ENCODE measurements around the gene NKAP. TPM values are rescaled to one million over a fixed set of nuclear protein-coding genes. Genes with fewer than 3 reads are reported as not detected.

NKAP gene
- total and polyA plus RNA-seq, 2 of the 13 experiments (the other 11 are each of a cell fraction or from before 2014, with no cell fraction given), result 3.6 to 6.1 TPM

DNA sequence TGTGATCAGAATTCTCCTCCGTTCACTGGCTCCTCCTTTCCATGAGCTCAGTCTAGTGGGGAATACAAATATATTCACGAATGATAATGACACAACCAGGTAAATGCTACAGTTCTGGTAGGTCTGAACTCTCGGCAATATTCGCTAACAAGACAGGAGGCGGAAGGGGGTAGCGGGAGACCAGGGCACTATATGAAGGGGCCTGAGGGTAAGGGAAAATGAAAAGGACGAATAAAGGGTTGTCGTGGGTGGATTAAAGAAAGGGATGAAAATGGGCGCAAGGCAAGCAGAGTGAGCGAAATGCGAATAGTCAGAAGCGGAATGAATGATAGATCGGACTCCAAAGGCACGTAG lies 743 bp downstream of the NKAP start:
- TF ChIP-seq ARNT2 (CRISPR knock-in tag; IDR thresholded peaks at IDR 0.05; ENCODE audit: low read depth) (no peak), AGO2 (optimal IDR thresholded peaks at IDR 0.05; ENCODE audit: low read depth, low read length) (no peak), ZNF792 (CRISPR knock-in tag; IDR thresholded peaks at IDR 0.05) (0 out of 2 replicates have a peak, but pooled peaks have one; percentile 0)
- TF ChIP-seq, protein P1, sequence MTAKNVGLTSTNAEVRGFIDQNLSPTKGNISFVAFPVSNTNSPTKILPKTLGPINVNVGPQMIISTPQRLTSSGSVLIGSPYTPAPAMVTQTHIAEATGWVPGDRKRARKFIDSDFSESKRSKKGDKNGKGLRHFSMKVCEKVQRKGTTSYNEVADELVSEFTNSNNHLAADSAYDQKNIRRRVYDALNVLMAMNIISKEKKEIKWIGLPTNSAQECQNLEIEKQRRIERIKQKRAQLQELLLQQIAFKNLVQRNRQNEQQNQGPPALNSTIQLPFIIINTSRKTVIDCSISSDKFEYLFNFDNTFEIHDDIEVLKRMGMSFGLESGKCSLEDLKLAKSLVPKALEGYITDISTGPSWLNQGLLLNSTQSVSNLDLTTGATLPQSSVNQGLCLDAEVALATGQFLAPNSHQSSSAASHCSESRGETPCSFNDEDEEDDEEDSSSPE (CRISPR knock-in tag; IDR thresholded peaks at IDR 0.05), result no peak
- H3K4me2 ChIP-seq (ENCODE audit: low read depth, low read length), result peak overlapping the region; percentile 76
- no peak overlapping the region for H2AFZ ChIP-seq (ENCODE audit: low read length)
- peak overlapping the region; percentile 82 for H3K9ac ChIP-seq (ENCODE audit: insufficient read depth, low read depth, low read length)
- H4K20me1 ChIP-seq (ENCODE audit: insufficient read depth, low read length), result no peaks in the 10 kb centered on the region
- FAIRE-seq (peak; percentile 76), DNase-seq (ENCODE audit: low spot score) (peak; percentile 9), ATAC-seq (peak; percentile 63)
- no peaks in the 10 kb centered on the region for H3K9me3 ChIP-seq (ENCODE audit: low read length)
- intact Hi-C loops (cut with micrococcal nuclease; ENCODE audit: unreplicated experiment) (loop anchor here (1.0 kb wide), 1 partner anchor 90 kb away; no protein-coding TSS in a partner anchor), in situ Hi-C loops (cut with HindIII; ENCODE audit: extremely low pct_ligation_motif_present, low pct_unique_long_range_greater_than_20kb) (no loop called here)
- ChIA-PET CTCF (ENCODE audit: low intra/inter-chr PET ratio, low total read pairs) (no interaction called here), POLR2A (interaction anchor here (1.1 to 2.7 kb wide), 4 partner anchors 8 to 186 kb away, joined by 3 to 10 read pairs (median 4); partner anchors contain the start of gene RPL39)
- H3K27ac ChIP-seq (ENCODE audit: extremely low read length, insufficient read depth, low read length), result peak overlapping the region; percentile 89
- BruUV-seq (replicated peaks), result no TSS peak
- no peaks in the 10 kb centered on the region for H3K27me3 ChIP-seq (ENCODE audit: control insufficient read depth in 1 of 2, insufficient read depth in 2 of 2, low read length in 2 of 2)
- no peaks in the 10 kb centered on the region for H3K36me3 ChIP-seq (replicated peaks in 1 of 2; ENCODE audit: control insufficient read depth in 1 of 2, insufficient read depth in 2 of 2, low read length in 2 of 2)
- H3K79me2 ChIP-seq (ENCODE audit: insufficient read depth, low read length), result peaks cover 8% of the 10 kb centered on the region
- H3K4me1 ChIP-seq (ENCODE audit: insufficient read depth, low read length), result peaks cover 12% of the 10 kb centered on the region
- peak overlapping the region; percentile 67 to 85 (median 76) for H3K4me3 ChIP-seq (replicated peaks in 1 of 3; ENCODE audit: insufficient read depth in 1 of 3, low read depth in 2 of 3, low read length in 3 of 3)
- WGBS (ENCODE audit: low lambda C conversion rate), result 4% methylated on average over 12 of the region's 14 CpGs

DNA sequence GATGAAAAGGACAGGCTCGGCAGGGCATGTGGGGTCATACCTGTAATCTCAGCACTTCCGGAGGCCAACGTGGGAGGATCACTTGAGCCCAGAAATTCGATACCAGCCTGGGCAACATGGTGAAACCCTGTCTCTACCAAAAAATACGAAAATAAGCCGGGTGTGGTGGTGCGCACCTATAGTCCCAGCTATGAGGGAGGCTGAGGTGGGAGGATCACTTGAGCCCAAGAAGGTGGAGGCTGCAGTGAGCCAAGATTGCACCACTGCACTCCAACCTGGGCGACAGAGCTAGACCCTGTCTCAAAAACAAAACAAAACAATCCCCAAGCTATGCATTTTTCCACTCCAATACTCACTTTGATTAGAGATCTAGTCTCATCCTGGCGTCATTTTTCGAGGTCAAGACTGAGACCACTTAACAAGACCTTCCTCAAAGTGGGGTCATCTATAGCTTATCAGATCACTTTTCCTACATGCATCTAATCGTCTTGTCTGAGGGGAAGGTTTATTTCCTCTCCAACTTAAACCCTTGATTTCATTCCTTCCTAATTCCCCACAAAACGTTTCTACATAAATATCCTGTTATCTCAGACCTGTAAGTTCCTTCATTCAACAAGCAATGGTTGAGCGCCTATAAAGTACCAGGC lies 1.3 kb downstream of the NKAP start:
- peak overlapping the region; percentile 67 to 85 (median 76) for H3K4me3 ChIP-seq (replicated peaks in 1 of 3; ENCODE audit: insufficient read depth in 1 of 3, low read depth in 2 of 3, low read length in 3 of 3)
- H3K9me3 ChIP-seq (ENCODE audit: low read length), result no peaks in the 10 kb centered on the region
- intact Hi-C loops (cut with micrococcal nuclease; ENCODE audit: unreplicated experiment) (no loop called here), in situ Hi-C loops (cut with HindIII; ENCODE audit: extremely low pct_ligation_motif_present, low pct_unique_long_range_greater_than_20kb) (no loop called here)
- H4K20me1 ChIP-seq (ENCODE audit: insufficient read depth, low read length), result no peaks in the 10 kb centered on the region
- TSS peak; percentile 73 for BruUV-seq (replicated peaks)
- ChIA-PET POLR2A (interaction anchor here (1.1 to 2.7 kb wide), 4 partner anchors 7 to 185 kb away, joined by 3 to 10 read pairs (median 4); partner anchors contain the start of gene RPL39), CTCF (ENCODE audit: low intra/inter-chr PET ratio, low total read pairs) (no interaction called here)
- no peaks in the 10 kb centered on the region for H3K27me3 ChIP-seq (ENCODE audit: control insufficient read depth in 1 of 2, insufficient read depth in 2 of 2, low read length in 2 of 2)
- no peak for DNase-seq (ENCODE audit: low spot score)
- H3K79me2 ChIP-seq (ENCODE audit: insufficient read depth, low read length), result peaks cover 8% of the 10 kb centered on the region
- H3K27ac ChIP-seq (ENCODE audit: extremely low read length, insufficient read depth, low read length), result peak overlapping the region; percentile 89
- peaks cover 12% of the 10 kb centered on the region for H3K4me1 ChIP-seq (ENCODE audit: insufficient read depth, low read length)
- 5% methylated on average over 11 of the region's 13 CpGs for WGBS (ENCODE audit: low lambda C conversion rate)
- peak overlapping the region; percentile 76 for H3K4me2 ChIP-seq (ENCODE audit: low read depth, low read length)
- ATAC-seq, result no peak
- H3K36me3 ChIP-seq (replicated peaks in 1 of 2; ENCODE audit: control insufficient read depth in 1 of 2, insufficient read depth in 2 of 2, low read length in 2 of 2), result no peaks in the 10 kb centered on the region
- no peak overlapping the region for H2AFZ ChIP-seq (ENCODE audit: low read length)
- FAIRE-seq, result peak; percentile 39
- peak overlapping the region; percentile 82 for H3K9ac ChIP-seq (ENCODE audit: insufficient read depth, low read depth, low read length)
- TF ChIP-seq ZNF460 (CRISPR knock-in tag; IDR thresholded peaks at IDR 0.05; ENCODE audit: borderline replicate concordance) (peak; percentile 22; the same call in 1 of the 2 replicates), NFE2 (CRISPR knock-in tag; IDR thresholded peaks at IDR 0.05) (no peak), GABPB1 (CRISPR knock-in tag; IDR thresholded peaks at IDR 0.05) (0 out of 2 replicates have a peak, but pooled peaks have one; percentile 24), GLI4 (CRISPR knock-in tag; IDR thresholded peaks at IDR 0.05; ENCODE audit: borderline replicate concordance) (no peak), ETV5 (CRISPR knock-in tag; IDR thresholded peaks at IDR 0.05; ENCODE audit: borderline replicate concordance) (peak; percentile 13; the same call in 1 of the 2 replicates), GABPA (IDR thresholded peaks at IDR 0.05; ENCODE audit: low read depth, low read length) (no peak), GABPA (CRISPR knock-in tag; IDR thresholded peaks at IDR 0.05; ENCODE audit: low read depth) (peak; percentile 51; the same call in 1 of the 2 replicates)
- TF ChIP-seq, protein P2, sequence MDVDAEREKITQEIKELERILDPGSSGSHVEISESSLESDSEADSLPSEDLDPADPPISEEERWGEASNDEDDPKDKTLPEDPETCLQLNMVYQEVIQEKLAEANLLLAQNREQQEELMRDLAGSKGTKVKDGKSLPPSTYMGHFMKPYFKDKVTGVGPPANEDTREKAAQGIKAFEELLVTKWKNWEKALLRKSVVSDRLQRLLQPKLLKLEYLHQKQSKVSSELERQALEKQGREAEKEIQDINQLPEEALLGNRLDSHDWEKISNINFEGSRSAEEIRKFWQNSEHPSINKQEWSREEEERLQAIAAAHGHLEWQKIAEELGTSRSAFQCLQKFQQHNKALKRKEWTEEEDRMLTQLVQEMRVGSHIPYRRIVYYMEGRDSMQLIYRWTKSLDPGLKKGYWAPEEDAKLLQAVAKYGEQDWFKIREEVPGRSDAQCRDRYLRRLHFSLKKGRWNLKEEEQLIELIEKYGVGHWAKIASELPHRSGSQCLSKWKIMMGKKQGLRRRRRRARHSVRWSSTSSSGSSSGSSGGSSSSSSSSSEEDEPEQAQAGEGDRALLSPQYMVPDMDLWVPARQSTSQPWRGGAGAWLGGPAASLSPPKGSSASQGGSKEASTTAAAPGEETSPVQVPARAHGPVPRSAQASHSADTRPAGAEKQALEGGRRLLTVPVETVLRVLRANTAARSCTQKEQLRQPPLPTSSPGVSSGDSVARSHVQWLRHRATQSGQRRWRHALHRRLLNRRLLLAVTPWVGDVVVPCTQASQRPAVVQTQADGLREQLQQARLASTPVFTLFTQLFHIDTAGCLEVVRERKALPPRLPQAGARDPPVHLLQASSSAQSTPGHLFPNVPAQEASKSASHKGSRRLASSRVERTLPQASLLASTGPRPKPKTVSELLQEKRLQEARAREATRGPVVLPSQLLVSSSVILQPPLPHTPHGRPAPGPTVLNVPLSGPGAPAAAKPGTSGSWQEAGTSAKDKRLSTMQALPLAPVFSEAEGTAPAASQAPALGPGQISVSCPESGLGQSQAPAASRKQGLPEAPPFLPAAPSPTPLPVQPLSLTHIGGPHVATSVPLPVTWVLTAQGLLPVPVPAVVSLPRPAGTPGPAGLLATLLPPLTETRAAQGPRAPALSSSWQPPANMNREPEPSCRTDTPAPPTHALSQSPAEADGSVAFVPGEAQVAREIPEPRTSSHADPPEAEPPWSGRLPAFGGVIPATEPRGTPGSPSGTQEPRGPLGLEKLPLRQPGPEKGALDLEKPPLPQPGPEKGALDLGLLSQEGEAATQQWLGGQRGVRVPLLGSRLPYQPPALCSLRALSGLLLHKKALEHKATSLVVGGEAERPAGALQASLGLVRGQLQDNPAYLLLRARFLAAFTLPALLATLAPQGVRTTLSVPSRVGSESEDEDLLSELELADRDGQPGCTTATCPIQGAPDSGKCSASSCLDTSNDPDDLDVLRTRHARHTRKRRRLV (CRISPR knock-in tag; IDR thresholded peaks at IDR 0.05), result no peak

All from HepG2 (cell line).